Ramos (cell line): ENCODE results near the gene RGS3.
"Not testable (repeated sequence)": the region's sequence is repeated elsewhere in the genome, so short reads cannot be mapped to it uniquely, and the experiment has no call there.

Experiments used
- in situ Hi-C: fragments of 300-500 bp; cut with MboI; formaldehyde crosslinking; loops from one replicate; pipeline ENCODE4 v1.14.3; 2022; ENCODE audit warnings: low sequenced_read_pairs; ENCODE audit not compliant: unreplicated experiment

RGS3 gene

DNA sequence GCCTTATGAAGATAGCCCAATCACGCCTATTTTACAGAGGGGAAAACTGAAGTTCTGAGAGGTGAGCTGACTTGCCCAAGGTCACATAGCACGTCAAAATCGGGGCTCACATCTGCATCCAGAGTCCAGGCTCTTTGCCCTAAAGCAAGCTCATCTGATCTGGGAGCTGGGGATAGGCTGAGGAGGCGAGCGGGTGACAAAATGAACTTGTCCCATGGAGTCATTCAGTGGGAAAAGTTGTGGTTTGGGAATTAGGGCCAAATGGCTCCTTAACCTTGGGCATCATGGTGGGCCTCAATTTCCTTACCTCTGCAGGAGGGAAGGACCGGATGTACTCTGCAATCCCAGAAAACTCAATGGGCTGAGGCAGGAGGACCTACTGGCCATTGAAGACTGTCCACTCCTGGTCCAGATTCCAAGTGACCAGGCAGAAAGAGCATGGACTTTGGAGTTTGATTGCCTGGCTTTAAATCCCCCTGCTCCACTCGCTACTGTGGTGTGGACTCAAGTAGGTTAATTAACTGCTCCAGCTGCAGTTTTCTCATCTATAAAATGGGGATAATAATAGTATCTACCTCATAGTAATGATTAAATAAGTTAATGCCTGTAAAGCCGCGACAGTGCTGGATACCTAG lies 160.4 kb downstream of the RGS3 start:
- in situ Hi-C loops, result no loop called here

DNA sequence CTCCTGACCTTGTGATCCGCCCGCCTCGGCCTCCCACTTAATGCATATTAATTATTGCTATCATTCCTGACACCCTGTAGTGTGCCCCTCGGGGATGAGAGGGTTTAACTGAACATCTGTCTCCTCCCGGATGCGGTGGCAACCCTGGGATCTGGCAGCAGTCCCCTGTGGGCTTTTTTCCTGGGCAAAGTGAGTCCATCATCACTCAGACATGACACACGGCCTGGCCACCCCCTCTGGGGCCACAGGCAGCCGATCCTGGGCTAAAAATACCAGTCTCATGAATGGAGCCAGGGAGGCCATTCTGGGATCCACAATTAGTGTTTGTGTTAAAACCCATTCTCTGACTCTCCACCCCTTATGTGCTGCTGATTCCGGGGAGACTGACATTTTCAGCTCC lies 161.2 kb downstream of the RGS3 start:
- in situ Hi-C loops, result no loop called here

DNA sequence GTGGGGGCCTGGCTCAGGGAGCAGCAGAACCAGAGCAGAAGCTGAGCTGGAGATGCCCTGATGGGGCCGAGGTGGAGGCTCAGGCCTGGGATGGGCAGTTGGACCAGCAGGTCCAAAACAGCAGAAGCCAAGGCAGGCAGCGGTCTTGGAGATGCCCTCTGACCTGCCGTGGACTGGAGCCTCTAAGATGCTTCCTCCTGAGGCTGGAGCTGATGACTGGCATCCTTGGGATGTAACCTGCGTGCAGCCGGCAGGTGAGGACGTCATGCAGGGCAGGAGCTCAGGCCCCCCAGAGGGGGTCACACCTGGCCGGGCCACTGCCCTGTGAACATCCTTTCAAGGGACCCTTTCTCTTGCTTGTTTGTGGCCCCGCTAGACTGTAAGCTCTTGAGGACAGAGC lies 162.0 kb downstream of the RGS3 start:
- in situ Hi-C loops, result no loop called here

DNA sequence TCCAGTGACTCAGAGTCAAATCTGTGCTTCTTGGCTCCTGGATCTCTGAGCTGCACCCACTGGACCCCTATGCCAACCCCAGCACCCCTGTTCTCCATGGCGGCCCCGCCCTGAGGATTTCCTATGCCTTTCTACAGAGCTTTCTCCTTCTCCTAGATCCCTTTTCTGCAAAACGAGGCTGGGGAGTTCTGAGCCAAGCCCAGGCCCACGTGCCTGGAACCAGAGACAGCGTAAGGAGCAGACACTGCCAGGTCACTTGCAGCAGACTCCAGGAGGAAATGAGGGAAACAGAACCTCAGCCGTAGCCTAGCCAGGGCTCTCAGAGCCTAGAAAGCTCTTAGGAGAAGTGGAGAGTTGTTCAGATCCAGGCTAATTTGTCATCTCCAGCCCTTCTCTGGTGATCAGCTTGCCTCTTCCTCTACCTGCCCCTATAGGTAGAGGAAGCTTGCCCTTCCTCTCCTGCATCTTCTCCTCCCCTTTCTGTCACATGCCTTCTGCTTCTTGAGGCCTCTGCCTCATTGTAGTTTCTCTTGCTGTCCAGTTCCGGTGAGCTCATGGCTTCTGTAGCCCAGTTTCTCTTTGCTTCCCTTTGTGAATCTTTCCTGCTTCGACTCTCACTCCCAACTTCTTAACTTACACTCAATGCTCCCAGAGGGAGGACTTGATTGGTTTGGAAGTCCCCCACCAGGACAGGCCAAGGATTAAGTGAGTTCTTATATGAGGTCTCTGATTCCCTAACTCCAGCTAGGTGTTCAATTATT lies 163.4 kb downstream of the RGS3 start:
- in situ Hi-C loops, result no loop called here

DNA sequence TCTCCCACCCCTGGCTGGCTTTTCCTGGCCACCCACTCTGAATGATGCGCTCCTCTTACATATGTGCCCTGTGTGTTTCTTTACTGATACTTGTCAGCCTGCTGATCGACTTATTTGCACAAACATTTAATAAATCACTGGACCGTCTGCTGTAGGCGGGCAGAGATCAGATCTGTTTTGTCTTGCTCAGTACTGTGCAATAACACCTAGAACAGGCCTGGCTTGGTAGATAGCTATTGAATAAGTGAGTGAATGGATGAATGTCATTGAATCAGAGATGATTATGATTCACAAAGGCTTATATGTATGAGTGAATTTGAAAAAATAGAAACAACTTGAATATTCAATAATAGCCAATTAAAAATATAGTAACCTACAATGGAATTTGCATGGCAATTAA lies 165.1 kb downstream of the RGS3 start:
- in situ Hi-C loops, result no loop called here

DNA sequence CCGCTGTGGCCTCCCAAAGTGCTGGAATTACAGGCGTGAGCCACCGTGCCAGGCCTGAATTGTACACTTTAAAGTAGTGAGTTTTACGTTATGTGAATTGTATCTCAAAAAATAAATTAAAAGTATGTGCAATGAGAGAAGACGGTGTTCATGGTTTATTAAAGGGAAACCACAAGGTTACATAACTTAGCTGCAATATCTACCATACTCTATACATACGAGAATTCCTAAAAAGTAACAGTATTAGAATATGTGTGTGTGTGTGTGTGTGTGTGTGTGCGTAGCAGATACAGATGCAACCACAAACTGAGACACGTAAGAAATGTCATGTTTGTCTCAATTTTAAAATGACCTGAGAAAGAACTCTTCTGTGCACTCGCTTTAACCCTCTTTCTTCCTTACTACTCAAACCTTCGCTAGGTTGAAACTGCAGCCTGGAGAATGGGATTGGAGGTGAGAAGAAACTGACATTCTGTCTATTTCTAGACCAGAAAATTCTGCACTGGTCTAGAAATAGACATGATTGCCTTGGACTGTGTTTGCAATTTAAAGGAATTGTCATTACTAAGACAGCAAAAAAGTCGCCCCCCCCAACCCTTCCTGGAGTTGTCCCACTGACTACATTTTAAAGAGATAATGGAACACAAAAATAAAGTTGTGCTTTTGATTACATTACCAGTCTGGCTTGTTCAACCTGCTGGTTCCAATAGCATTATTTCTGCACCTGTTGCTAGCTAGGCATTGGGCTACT lies 167.0 kb downstream of the RGS3 start:
- in situ Hi-C loops, result no loop called here

DNA sequence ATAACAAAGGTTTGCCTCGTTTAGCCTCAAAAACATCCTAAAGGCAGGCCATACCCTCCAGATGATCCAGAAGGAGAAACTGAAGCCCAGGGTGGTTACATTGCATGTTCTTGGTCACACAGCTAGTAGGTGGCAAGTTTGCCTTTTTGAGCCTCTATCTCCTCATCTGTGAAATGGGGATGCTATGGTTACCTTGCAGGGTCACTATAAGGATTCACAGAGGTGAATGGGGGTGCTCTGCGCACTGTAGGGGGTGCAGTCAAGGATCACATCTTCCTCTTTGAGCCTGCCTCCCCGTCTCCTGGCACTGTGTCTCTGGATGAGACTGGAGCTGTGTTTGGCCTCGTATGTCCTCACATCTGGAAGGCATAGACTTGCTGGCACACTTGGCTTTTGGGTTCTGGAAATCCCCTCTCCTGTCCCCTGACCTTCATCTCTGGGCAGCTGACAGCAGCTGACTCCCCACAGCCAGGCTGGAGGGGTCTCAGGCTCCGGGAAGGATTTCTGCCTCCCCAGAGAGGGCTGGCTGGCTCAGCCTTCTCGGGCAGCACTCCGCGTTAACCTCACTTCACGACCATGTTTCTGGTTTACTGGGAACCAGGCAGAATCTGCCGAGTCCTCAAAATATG lies 167.7 kb downstream of the RGS3 start:
- in situ Hi-C loops, result no loop called here

DNA sequence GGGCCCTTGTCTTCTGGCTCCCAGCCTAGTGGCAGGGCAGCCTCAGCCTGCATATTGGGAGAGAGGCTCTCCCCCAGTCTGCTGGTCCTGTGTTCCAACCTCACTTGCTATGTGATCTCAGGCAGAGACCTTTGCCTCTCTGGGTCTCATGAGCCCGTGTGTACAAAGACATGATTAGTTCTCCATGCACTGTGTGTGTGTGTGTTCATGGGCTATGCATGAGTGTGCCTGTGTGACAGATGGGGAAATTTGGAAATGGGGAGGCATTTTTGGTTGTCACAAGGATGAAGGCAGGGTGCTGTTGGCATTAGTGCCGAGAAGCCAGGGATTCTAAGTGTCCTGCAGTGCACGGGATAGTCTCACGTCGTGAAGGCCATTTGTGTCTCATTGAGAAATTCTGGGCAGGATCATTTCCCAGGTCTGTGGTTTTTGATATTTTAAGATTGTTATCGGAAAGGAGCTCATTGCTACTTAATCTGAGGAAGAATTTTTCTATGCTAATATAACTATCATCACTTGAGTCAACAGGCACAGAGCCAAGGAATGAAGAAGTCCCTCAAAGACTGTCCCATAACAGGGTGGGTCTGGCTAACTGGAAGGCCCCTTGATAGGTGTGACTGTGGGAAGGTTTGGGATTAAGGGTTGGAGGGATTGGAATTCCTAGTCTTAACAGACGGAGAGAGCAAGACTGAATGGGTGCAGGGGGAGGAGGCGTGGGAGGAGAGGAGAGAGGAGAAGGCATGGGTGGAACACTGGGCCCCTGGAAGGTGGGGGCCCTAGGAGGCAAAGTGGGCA lies 168.5 kb downstream of the RGS3 start:
- in situ Hi-C loops, result no loop called here

DNA sequence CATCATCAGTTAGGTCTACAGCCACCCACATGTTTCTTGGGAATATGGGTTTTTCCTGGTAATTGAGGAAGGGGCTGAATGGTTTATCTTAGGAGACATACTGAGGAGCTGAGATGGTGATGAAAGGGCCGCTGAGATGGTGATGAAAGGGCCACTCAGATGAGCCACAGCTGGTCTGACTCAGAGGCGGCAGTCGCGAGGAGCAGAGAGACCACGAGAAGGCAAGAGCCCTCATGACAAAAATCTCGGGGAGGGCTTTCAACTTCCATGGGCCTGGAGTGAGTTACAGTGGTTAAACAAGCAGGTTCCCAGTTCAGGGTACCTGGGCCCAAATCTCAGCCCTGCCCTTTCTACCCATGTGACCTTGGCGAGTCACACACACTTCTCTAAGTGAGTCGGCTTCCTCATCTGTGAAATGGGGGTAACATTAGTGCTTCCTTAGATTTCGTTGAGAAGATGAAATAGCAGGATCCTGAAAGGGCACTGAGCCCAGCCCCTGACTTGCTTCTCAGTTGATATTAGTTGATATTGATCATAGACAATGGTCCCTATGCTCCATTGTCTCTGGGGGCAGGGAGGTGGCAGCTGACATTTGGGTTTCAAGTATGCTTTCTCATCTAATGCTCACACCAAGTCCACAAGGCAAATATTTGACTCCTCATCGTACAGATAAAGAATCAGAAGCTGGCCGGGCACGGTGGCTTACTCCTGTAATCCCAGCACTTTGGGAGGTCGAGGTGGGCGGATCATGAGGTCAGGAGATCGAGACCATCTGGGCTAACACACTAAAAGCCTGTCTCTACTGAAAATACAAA lies 169.5 kb downstream of the RGS3 start:
- in situ Hi-C loops, result no loop called here

DNA sequence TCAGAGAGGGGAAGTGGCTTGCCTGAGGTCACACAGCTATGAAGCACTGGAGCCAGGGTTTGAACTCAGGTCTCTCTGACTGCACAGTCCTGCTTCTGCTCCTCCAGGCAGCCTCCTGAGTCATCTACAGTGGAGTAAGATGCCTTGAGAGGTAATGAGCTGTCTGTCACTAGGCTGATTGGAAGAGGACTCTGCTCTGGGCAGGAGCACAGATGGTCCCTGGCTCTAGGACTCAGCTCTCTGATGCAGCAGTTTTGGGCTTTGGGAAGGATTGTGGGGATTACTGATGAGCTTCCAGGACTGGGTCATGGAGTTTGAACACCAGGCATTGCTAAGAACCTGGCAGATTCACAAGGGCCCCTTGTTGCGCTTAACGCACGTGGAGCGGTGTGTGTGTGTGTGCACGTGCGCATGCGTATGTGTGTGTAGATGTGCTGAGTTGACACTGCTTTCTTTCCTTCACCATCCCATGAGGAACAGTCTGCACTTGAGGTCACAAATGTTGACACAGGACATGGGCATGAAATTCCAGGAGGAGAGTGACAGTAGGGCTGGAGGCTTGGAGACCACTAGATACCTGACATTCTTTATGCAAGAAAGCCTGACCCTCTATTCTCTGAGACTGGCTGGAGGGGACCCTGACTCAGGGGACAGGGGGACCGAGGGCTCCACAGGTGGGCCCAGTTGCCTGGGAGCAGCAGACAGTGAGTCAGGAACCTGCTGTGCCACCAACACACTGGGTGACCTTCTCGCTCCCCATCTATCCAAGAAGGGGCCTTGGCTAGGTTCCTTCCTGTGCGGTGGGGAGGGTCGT lies 170.5 kb downstream of the RGS3 start:
- in situ Hi-C loops, result no loop called here

DNA sequence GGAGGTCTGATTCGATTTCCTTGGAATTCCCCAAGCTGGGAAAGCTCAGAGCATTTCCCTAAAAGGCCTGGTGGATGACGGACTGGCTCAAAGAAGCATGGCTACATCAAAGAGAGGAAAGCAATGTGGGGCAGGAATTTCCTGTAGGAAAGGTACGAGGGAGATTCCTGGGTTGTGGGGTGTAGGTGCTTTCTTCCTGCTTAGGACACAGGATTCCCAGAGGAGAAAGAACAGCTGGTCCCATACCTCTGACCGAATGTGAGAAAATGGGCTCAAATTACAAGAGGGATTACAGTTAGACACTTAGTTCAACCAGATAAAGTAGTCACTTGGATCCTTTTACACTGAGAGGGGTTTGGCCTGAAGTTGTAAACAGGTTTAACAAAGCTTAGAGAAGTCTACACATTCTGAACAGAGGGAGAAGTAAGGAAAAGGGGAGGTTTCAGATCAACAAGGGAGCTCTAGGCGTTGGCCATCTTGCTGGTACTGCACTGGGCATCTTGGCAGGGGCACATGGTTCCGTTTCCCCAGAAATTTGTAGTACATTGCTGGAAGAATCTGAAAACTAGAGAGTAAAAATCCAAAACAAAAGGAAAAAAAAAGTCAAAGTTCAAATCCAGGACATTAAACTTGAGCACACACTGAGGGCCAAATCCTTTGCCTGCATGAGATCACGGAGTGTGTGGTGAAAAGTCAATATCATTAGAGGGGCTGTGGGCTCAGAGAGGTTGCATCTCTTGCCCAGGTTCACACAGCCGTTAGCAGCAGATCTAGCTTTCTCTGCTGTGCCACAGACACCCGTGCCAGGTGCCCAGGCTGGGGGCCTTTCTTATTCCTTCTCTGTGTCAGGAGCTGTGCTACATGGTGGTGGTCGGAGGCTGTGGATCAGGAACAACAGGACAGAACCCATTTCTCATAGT lies 171.3 kb downstream of the RGS3 start:
- in situ Hi-C loops, result no loop called here

DNA sequence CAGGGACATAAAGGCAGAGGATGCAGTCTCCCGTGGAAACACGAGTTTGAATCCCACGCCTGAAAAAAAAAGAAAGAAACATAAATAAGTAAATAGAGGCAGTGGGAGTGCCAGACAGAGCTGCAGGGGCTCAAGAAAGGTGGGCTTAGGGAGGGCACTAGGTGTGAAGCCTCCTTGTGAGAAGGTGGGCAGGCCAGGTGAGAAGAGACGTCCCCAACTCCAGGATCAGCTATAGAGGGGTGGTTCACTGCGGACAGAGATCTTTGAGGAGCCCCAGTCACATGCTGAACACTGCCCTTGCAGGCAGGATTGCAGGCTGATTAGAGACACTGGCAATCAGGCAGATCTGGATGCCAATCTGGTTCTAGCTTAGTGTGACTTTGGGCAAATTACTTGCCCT lies 172.1 kb downstream of the RGS3 start:
- in situ Hi-C loops, result no loop called here

DNA sequence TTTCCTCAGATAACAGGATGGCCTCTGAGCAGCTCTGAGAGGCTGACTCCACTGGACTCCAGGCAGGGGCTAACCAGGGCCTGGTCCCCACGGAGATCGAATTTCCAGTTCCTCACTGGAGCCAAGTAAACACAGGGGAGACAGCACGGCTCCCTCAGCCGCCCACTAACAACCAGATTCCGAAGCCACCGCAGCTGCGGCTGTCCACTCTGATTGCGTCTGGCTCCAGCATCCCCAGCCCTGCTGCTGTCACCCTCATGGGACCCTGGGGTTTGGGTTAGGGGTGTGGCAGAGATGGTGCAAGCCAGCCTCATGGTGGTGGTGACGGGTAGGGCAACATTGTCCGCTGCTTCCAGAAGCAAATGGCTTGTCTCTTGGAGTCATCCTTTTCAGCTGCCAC lies 172.6 kb downstream of the RGS3 start:
- in situ Hi-C loops, result no loop called here

DNA sequence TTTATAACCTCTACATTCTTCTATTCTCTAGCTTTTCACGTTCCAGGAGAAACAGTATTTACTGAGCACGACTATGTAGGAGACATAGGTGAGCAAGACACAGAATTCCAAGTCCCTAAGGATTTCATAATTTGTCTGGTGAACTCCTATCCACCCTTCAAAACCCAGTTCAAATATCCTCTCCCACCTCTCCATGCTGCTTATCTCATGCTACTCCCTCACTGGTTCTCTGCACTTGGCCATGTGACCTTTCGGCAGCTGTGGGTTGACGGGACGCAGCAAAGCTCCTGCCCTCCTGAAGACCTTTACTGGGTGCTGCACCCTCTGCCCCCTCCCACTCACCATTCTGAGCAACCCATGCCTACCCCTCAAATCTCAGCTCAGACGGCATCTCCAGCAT lies 173.2 kb downstream of the RGS3 start:
- in situ Hi-C loops, result no loop called here

DNA sequence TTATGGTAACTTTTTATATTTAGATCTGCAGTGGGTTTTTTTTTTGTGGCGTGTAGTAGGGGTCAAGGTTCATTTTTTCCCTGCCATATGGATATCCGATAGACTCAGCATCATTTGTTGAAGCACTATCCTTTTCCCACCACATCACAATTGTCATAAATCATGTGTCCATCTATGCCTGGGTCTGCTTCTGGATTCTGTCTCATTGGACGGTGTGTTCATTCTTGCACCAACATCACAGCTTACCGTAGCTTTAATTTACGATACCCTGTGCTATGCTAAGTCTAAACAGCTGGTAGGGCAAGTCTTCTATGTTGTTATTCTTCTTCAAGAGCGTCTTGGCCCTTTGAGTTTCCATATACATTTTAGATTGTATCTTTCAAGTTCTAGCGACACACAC lies 175.0 kb downstream of the RGS3 start:
- in situ Hi-C loops, result no loop called here

DNA sequence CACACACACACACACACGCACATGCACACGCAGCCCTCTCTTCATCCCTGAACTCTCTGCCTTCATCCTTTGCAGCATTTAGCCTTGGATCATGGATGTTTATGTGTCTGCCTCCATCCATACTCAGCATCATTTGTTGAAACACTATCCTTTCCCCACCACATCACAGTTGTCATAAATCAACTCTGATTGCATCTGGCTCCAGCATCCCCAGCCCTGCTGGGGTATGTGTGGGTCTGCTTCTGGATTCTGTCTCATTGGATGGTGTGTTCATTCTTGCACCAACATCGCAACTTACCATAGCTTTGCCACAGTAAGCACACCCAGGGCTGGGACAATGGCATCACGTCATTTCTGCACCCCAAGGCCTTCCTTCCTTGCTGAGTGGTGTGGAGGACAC lies 175.4 kb downstream of the RGS3 start:
- in situ Hi-C loops, result no loop called here

DNA sequence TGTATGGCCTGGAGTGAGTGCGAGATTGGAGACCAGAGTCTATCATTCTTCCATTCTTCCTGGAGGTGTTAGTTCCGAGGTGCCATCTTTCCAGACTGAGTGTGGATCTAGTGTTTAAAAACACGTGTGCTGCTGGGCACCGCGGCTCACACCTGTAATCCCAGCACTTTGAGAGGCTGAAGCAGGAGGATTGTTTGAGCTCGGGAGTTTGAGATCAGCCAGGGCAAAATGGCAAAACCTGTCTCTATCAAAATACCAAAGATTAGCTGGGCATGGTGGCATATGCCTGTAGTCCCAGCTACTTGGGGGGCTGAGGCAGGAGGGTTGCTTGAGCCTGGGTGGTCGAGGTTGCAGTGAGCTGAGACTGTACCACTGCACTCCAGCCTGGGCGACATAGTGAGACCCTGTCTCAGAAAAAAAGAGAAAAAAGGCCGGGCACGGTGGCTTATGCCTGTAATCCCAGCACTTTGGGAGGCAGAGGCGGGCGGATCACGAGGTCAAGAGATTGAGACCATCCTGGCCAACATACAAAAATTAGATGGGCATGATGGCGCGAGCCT lies 176.0 kb downstream of the RGS3 start:
- in situ Hi-C loops, result not testable (repeated sequence)
